NCI-H774 (cell line): ENCODE data around the gene RAB3A.
"Not testable (repeated sequence)": the region's sequence is repeated elsewhere in the genome, so short reads cannot be mapped to it uniquely, and the experiment has no call there.

Source experiments
- DNase-seq: peaks from one replicate; lab custom pipeline; 2025; lab: John Stamatoyannopoulos, UW

The RAB3A gene

GRCh38 chr19:18223860-18224524 lies 20.1 kb upstream of the RAB3A start:
- DNase-seq = peak; percentile 50

- no peak for DNase-seq
Observed at GRCh38 chr19:18221815-18222725, 18.2 kb upstream of the RAB3A start.

GRCh38 chr19:18220632-18221275 lies 16.9 kb upstream of the RAB3A start:
- DNase-seq = no peak

- DNase-seq = no peak
Observed at GRCh38 chr19:18219911-18220631, 16.2 kb upstream of the RAB3A start.

GRCh38 chr19:18218600-18218999 lies 14.8 kb upstream of the RAB3A start:
- DNase-seq = no peak

GRCh38 chr19:18218159-18218558 lies 14.3 kb upstream of the RAB3A start:
- DNase-seq = no peak

GRCh38 chr19:18216789-18217188 lies 12.9 kb upstream of the RAB3A start:
- DNase-seq = no peak

GRCh38 chr19:18214779-18215433 lies 11.1 kb upstream of the RAB3A start:
- no peak for DNase-seq

GRCh38 chr19:18211683-18212082 lies 7.8 kb upstream of the RAB3A start:
- DNase-seq = no peak

- DNase-seq = not testable (repeated sequence)
Observed at GRCh38 chr19:18209912-18210311, 6.1 kb upstream of the RAB3A start.

- DNase-seq = peak; percentile 6
Observed at GRCh38 chr19:18208098-18208951, 4.5 kb upstream of the RAB3A start.

- no peak for DNase-seq
Observed at GRCh38 chr19:18206018-18206417, 2.2 kb upstream of the RAB3A start.

- DNase-seq = peak; percentile 73
Observed at GRCh38 chr19:18205200-18205892, 1.5 kb upstream of the RAB3A start.

GRCh38 chr19:18204394-18205199 lies 755 bp upstream of the RAB3A start:
- no peak for DNase-seq

- no peak for DNase-seq
Observed at GRCh38 chr19:18203408-18203862, 407 bp downstream of the RAB3A start.

GRCh38 chr19:18202778-18203407 lies 949 bp downstream of the RAB3A start:
- peak; percentile 14 for DNase-seq

GRCh38 chr19:18202397-18202777 lies 1.5 kb downstream of the RAB3A start:
- no peak for DNase-seq

GRCh38 chr19:18198374-18198773 lies 5.5 kb downstream of the RAB3A start:
- no peak for DNase-seq

GRCh38 chr19:18197941-18198340 lies 5.9 kb downstream of the RAB3A start:
- no peak for DNase-seq
